HG02763 (cell line): ENCODE results near the gene LDB3.
"Not testable (repeated sequence)": the region's sequence is repeated elsewhere in the genome, so short reads cannot be mapped to it uniquely, and the experiment has no call there.

ENCODE experiments used
- ATAC-seq: cut with Tn5 transposase; IDR thresholded peaks from one replicate; pipeline ENCODE4 v1.9.1; 2021; ENCODE audit warnings: mild to moderate bottlenecking, moderate library complexity; ENCODE audit not compliant: unreplicated experiment

The LDB3 gene, protein sequence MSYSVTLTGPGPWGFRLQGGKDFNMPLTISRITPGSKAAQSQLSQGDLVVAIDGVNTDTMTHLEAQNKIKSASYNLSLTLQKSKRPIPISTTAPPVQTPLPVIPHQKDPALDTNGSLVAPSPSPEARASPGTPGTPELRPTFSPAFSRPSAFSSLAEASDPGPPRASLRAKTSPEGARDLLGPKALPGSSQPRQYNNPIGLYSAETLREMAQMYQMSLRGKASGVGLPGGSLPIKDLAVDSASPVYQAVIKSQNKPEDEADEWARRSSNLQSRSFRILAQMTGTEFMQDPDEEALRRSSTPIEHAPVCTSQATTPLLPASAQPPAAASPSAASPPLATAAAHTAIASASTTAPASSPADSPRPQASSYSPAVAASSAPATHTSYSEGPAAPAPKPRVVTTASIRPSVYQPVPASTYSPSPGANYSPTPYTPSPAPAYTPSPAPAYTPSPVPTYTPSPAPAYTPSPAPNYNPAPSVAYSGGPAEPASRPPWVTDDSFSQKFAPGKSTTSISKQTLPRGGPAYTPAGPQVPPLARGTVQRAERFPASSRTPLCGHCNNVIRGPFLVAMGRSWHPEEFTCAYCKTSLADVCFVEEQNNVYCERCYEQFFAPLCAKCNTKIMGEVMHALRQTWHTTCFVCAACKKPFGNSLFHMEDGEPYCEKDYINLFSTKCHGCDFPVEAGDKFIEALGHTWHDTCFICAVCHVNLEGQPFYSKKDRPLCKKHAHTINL

GRCh38 chr10:86668297-86669165 is at the start of gene LDB3:
TSS of gene LDB3 (plus strand) at chr10:86668511. CDS start at chr10:86668692, 181 bp downstream.
- ATAC-seq = peak; percentile 75

- no peak for ATAC-seq
Observed at GRCh38 chr10:86628311-86628710, 40.0 kb upstream of the LDB3 start.

DNA sequence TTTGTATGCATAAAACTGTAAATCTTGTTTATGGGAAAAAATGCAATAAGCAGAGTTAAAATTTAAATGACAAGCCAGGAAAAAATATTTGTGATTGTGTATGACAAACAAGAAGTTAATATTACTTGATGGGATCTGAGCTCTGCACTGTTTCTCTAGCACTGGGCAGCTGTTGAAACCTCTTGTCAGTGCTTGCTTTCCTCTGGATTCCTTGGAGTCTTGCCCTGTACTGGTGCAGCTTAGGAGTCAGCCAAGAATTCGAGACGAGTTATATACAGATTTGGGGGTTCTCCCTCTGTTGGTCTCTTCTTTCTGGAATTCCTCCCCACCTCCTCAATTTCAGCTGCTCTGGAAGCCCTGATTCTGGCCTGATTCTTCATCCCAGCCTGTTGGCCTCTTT is 38.2 kb upstream of the LDB3 start:
- ATAC-seq = no peak

GRCh38 chr10:86632009-86632800 is 36.1 kb upstream of the LDB3 start:
- no peak for ATAC-seq

DNA sequence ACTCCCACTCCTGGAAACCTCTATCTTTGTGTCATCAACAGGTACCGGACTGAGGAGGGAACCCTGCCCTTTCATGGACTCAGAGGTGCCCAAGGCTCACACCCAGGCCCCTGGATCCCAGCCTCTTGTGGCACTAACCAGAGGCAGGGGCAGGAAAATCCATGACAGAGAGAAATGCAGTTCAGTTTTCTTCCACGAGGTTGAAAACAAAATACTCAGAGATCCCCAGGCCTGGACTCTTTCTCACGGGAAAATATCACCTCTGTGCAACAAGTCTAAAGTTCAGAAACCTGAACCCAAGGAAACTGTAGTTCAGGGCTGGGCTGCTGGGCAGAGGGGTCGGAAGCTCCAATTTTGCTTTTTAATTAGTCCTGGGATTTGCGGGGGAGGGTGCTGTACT is 35.4 kb upstream of the LDB3 start:
- no peak for ATAC-seq

GRCh38 chr10:86635402-86635801 is 32.9 kb upstream of the LDB3 start:
- no peak for ATAC-seq

DNA sequence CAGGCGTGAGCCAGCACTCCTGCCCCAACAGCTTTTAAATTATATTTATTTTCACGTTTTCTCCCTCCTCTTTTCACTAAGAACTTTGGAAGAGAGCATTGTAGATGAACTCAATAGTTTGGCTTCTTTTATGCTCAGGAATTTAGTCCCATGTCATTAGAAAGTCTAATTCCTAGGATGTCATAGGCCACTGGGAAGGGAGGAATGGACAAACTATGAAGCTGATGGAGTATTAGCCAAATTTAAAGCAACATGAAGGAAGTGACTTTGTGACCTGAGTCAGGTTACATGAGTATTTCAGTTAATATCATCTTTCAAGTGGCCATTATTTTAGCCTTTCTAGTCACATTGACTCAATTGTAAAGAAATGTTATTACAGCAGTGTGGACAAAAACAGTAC is 32.0 kb upstream of the LDB3 start:
- no peak for ATAC-seq

GRCh38 chr10:86642021-86642420 is 26.3 kb upstream of the LDB3 start:
- ATAC-seq = no peak

GRCh38 chr10:86642499-86642898 is 25.8 kb upstream of the LDB3 start:
- ATAC-seq = no peak

DNA sequence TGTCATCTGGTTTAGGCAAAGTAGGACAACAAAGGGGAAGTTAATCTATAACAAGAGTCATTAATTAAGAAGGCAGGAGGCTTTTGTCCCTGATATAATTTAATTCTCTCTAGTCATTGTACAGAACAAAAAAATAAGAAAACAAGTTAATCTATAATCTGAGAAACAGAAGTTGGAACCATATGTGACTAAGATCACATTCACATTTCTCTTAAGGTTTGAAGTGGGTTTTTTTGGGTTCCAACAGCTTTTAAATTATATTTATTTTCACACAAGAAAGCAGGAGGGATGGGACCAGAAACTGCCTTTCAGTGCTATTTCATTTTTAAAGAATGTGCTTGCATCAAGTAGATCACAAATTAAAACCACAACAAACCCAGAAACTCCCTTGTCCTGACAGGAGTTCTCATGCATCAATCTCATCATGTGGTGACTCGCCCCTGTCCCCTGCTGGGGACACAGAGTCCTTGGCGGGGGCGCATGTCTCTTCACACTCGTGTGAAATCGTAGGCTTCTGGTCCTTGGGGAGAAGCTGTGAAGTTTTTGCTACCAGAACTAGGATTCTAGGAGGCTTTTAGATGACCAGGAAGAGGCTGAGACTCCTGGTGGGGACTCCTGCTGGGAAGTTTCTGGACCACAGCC is 24.0 kb upstream of the LDB3 start:
- ATAC-seq = no peak

GRCh38 chr10:86644794-86645445 is 23.4 kb upstream of the LDB3 start:
- ATAC-seq = no peak

DNA sequence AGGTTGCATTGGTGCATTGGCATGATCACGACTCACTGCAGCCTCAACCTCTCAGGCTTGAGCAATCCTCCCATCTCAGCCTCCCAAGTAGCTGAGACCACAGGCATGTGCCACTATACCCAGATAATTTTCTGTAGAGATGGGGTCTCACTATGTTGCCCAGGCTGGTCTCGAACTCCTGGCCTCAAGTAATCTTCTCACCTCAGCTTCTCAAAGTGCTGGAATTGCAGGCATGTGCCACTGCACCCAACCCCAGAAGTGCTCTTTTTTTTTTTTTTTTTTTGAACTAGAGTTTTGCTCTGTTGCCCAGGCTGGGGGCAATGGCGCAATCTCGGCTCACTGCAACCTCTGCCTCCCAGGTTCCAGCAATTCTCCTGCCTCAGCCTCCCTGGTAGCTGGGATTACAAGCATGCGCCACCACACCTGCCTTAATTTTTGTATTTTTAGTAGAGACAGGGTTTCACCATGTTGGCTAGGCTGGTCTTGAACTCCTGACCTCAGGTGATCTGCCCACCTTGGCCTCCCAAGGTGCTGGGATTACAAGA is 22.6 kb upstream of the LDB3 start:
- not testable (repeated sequence) for ATAC-seq

DNA sequence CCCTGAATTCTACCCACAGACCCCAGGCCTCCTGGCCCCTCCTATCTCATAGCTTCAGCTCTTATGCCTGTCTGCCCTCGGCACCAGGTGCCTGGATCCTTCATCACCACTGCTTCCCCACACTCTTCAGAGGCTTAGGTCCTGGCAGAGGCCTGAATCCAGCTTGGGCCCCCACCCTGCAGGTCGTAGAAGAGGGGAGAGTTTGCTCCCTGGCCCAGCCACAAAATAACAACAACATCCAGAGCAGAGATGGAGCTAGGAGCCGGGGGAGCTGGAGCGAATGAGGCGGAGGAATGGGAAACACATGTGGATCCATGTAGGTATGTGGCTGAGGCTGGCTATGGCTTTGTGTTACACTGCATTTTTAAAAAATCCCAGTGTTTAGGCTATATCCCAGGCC is 21.8 kb upstream of the LDB3 start:
- ATAC-seq = no peak

DNA sequence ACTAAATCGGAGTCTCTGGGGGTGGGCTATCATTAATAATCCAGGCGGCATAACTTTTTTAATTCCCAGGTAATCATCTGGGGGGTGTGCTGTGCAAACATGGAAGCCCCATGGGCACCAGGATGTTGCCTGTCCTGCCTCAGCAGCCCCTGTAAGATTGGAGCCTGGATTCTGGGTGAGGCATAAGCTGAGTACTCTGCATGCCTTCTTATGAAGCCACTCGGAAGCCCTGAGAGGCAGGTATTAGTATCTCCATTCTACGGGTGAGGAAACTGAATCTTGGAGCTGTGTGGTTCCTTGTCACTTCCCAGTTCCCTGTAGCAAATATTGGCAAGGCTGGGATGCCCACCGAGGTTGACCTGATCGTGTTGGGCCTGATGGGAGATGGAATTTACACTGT is 21.4 kb upstream of the LDB3 start:
- ATAC-seq = no peak

GRCh38 chr10:86647773-86648703 is 20.3 kb upstream of the LDB3 start:
- ATAC-seq = no peak

DNA sequence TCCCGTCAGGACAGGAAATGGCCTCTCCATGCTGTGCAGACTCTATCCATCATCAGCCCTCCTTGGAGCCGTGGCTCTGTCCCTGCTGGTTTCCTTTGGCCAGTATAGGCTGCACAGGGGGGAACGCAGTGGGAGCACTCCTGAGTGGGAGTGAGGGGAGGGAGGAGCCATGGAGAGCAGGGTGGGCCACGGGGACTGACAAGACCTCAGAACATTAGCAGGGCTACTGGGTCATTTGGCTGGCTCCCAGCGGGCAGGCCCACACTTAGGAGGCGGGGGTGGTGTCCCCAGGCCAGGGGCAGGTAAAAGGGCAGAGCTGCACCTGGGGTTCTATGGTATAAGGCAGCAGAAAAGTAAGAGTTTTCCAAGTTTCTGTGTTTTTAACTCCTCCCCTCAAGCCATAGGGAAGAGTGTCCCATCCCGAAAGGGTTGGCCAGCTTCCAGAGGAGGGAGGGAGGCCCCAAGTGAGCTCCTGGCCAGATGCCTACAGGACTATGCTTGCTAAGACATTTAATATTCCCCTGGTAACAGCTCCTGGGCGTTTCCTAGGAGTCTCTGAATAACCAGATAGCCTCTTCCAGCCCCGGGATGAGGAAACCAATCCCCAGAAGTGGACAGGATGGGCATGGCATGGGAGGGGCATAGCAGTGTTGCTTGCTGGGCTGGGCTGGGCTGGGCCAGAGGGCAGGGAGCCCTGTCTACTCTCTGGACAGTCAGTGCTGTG is 19.4 kb upstream of the LDB3 start:
- no peak for ATAC-seq

GRCh38 chr10:86649471-86650150 is 18.7 kb upstream of the LDB3 start:
- ATAC-seq = no peak
